Measurements from ENCODE around the gene IQCB1. TPM values are rescaled to one million over a fixed set of nuclear protein-coding genes. Genes with fewer than 3 reads are reported as not detected.

IQCB1 gene
- total RNA-seq, 3 donors from 2014 or later (not counting 1 experiment from before 2014, with no cell fraction given) = 42.6 to 44.3 (median 42.6) TPM

DNA sequence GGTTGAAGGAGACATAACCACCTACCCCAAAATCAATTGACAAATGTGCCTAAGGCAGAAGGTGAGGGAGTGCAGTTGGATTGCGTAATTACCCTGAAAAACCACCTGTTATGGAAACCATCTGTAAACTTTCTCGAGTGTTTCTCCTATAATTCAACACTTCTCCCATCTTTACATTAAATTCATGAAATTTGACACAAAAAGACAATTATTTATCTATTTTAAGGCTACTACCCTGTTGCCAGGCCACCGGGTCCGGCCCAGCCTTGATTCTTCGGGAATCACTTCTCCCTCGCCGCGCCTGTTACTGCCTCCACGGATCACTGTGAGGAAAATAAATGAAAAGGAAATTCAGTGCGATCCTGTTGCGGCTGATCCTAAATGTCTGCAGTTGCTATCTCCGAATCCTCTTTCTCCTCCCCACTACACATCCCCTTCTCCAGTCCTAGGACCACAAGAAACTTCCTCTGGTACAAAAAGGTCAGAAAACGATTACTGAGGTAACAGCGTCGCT is 646 bp downstream of the IQCB1 start:
- no peaks in the 10 kb centered on the region for H3K36me3 Mint-ChIP-seq
- DNase-seq = peak in 1 of 2 donors; percentile 40

DNA sequence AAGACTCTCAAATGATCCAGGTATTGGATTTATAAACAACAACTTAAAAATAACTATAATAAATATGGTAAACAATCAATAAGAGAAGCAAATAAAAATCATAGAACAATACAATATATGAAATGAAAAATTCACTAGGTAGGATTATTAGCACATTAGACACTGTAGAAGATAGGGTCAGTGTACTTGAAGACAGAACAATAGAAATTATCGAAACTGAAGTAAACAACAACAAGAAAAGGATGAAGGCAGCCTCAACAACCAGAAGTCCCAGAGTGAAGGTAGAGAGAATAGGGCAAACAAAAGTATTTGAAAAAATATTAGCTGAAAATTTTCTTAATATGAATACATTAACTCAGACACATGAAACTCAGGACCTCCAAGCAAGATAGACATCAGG is 11.9 kb downstream of the IQCB1 start:
- DNase-seq (no peak), ATAC-seq (no peak)
- no peaks in the 10 kb centered on the region for H3K27me3 Mint-ChIP-seq (ENCODE audit: low read depth in 2 of 2)
- WGBS (ENCODE audit: insufficient coverage) = no CpG with 5 or more reads among the region's 1 CpG
- Histone ChIP-seq H3K4me3 (ENCODE audit: low read length) (no peak overlapping the region), H3K36me3 (ENCODE audit: control insufficient read depth, insufficient read depth, low read length) (peaks cover 58% of the 10 kb centered on the region), H3K27ac (ENCODE audit: low read length) (no peak overlapping the region), H3K9me3 (ENCODE audit: control insufficient read depth, insufficient read depth, low read length) (no peaks in the 10 kb centered on the region), H3K4me1 (ENCODE audit: control insufficient read depth, insufficient read depth, low read length) (no peaks in the 10 kb centered on the region), H3K27me3 (ENCODE audit: control insufficient read depth, insufficient read depth, low read length) (no peaks in the 10 kb centered on the region)
- no peak overlapping the region for H3K4me3 Mint-ChIP-seq
- peaks cover 18 to 20% of the 10 kb centered on the region in 2 donors for H3K4me1 Mint-ChIP-seq
- peaks cover 4 to 5% of the 10 kb centered on the region in 2 donors for H3K9me3 Mint-ChIP-seq
- no peak overlapping the region for H3K27ac Mint-ChIP-seq
- intact Hi-C loops (cut with micrococcal nuclease) = no loop called here
- H3K36me3 Mint-ChIP-seq = peaks cover 43% of the 10 kb centered on the region
- TF ChIP-seq, protein P1, sequence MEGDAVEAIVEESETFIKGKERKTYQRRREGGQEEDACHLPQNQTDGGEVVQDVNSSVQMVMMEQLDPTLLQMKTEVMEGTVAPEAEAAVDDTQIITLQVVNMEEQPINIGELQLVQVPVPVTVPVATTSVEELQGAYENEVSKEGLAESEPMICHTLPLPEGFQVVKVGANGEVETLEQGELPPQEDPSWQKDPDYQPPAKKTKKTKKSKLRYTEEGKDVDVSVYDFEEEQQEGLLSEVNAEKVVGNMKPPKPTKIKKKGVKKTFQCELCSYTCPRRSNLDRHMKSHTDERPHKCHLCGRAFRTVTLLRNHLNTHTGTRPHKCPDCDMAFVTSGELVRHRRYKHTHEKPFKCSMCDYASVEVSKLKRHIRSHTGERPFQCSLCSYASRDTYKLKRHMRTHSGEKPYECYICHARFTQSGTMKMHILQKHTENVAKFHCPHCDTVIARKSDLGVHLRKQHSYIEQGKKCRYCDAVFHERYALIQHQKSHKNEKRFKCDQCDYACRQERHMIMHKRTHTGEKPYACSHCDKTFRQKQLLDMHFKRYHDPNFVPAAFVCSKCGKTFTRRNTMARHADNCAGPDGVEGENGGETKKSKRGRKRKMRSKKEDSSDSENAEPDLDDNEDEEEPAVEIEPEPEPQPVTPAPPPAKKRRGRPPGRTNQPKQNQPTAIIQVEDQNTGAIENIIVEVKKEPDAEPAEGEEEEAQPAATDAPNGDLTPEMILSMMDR (IDR thresholded peaks at IDR 0.05) = no peak

More for the DNA sequence above, 646 bp downstream of the IQCB1 start:
- peak overlapping the region; percentile 92 to 97 for H3K27ac Mint-ChIP-seq
- H3K4me1 ChIP-seq (ENCODE audit: control insufficient read depth, insufficient read depth, low read length) = peaks cover 14% of the 10 kb centered on the region
- H3K4me1 Mint-ChIP-seq = peaks cover 50 to 54% of the 10 kb centered on the region in 2 donors
- peak overlapping the region; percentile 83 for H3K4me3 ChIP-seq (ENCODE audit: low read length)
- TF ChIP-seq, protein P1 (IDR thresholded peaks at IDR 0.05) = no peak
- no peaks in the 10 kb centered on the region for H3K9me3 Mint-ChIP-seq
- peaks cover 0 to 9% of the 10 kb centered on the region in 2 donors for H3K27me3 Mint-ChIP-seq (ENCODE audit: low read depth in 2 of 2)
- intact Hi-C loops (cut with micrococcal nuclease) = loop anchor here (10.0 kb wide), 3 partner anchors 289 to 1739 kb away; partner anchors contain the start of genes GSK3B, HSPBAP1, POLQ and SLC49A4
- peak overlapping the region; percentile 98 for H3K4me3 Mint-ChIP-seq
- 12% methylated on average over 15 of the region's 15 CpGs for WGBS (ENCODE audit: insufficient coverage)
- peaks cover 19% of the 10 kb centered on the region for H3K36me3 ChIP-seq (ENCODE audit: control insufficient read depth, insufficient read depth, low read length)
- H3K27ac ChIP-seq (ENCODE audit: low read length) = peak overlapping the region; percentile 91
- no peaks in the 10 kb centered on the region for H3K27me3 ChIP-seq (ENCODE audit: control insufficient read depth, insufficient read depth, low read length)
- ATAC-seq = no peak
- no peaks in the 10 kb centered on the region for H3K9me3 ChIP-seq (ENCODE audit: control insufficient read depth, insufficient read depth, low read length)

DNA sequence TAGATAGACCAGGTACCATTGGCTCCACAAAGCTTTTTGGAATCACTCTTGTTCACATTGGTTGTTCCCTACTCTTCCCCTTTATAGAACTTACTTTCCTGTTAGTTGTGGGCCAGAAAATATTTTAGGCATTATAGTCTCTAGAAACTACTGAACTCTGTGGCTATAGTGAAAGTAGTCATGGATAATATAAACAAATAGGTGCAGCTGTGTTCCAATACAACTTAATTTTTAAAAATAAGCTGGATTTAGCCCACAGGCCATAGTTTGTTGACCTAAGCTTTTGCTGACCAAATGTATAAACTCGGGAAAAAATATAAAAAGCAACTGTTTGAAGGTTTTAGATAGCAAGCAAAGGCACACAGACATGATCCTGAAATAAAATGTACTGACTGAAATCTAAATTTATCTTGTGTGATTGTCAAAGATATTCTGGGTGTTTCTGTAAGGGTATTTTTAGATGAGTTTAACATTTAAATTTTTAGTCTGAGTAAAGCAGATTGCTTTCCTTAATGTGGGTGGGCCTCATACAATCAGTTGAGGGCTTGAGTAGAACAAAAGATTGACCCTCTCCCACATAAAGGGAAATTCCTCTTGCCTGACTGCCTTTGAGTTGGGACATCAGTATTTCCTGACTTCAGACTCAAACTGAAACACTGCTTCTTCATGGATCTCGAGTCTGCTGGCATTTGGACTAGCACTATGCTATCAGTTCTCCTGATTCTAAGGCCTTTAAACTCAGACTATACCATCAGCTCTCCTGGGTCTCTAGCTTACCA is 13.2 kb downstream of the IQCB1 start:
- H3K4me3 Mint-ChIP-seq = no peak overlapping the region
- peaks cover 4 to 5% of the 10 kb centered on the region in 2 donors for H3K9me3 Mint-ChIP-seq
- peaks cover 44% of the 10 kb centered on the region for H3K36me3 Mint-ChIP-seq
- H3K27me3 Mint-ChIP-seq (ENCODE audit: low read depth in 2 of 2) = no peaks in the 10 kb centered on the region
- TF ChIP-seq, protein P1 (IDR thresholded peaks at IDR 0.05) = no peak
- ATAC-seq = no peak
- Histone ChIP-seq H3K4me1 (ENCODE audit: control insufficient read depth, insufficient read depth, low read length) (no peaks in the 10 kb centered on the region), H3K9me3 (ENCODE audit: control insufficient read depth, insufficient read depth, low read length) (no peaks in the 10 kb centered on the region), H3K27me3 (ENCODE audit: control insufficient read depth, insufficient read depth, low read length) (no peaks in the 10 kb centered on the region), H3K4me3 (ENCODE audit: low read length) (no peak overlapping the region), H3K36me3 (ENCODE audit: control insufficient read depth, insufficient read depth, low read length) (peaks cover 54% of the 10 kb centered on the region), H3K27ac (ENCODE audit: low read length) (no peak overlapping the region)
- intact Hi-C loops (cut with micrococcal nuclease) = no loop called here
- 89% methylated on average over 2 of the region's 2 CpGs for WGBS (ENCODE audit: insufficient coverage)
- peak overlapping the region in 1 of 2 donors; percentile 32 for H3K27ac Mint-ChIP-seq
- no peak for DNase-seq
- H3K4me1 Mint-ChIP-seq = peaks cover 19 to 32% of the 10 kb centered on the region in 2 donors
